IMR-90 (cell line): Measurements from ENCODE around the gene DMD. TPM values are rescaled to one million over a fixed set of nuclear protein-coding genes. Genes with fewer than 3 reads are reported as not detected.

ENCODE experiments used
- ATAC-seq: fragments of 200-7000 bp; cut with Tn5 transposase; 2 replicates; pipeline ENCODE4 v1.9.1; 2020; ENCODE audit warnings: low read depth, mild to moderate bottlenecking, moderate library complexity
- BruUV-seq: library from RNA; stranded (reverse); fragments of 400-500 nt; replicated peaks from 2 replicates; lab custom pipeline; 2021; lab: Mats Ljungman, UMichigan
- CTCF ChIA-PET: fragments of 300-600 bp; formaldehyde crosslinking; extraction: SDS; loops from one replicate; lab custom pipeline; 2021; ENCODE audit warnings: antibody characterized with exemption; lab: Yijun Ruan, JAX
- POLR2A ChIA-PET: fragments of 300-600 bp; sonication (Branson Sonifier 250); formaldehyde crosslinking; loops from one replicate; lab custom pipeline; 2022; ENCODE audit warnings: antibody characterized with exemption; ENCODE audit not compliant: unreplicated experiment; lab: Charles Lee
- DNase-seq: peaks from one replicate; pipeline ENCODE4 v3.0.0; 2013
- H2AFZ ChIP-seq: replicated peaks from 2 replicates; pipeline ENCODE3; 2013; ENCODE audit warnings: low read length, mild to moderate bottlenecking; ENCODE audit not compliant: poor library complexity
- H2AK5ac ChIP-seq: 2 replicates; pipeline ENCODE4 v1.6.1; 2013; ENCODE audit warnings: low read depth, low read length, inconsistent platforms
- H2AK9ac ChIP-seq: replicated peaks from 2 replicates; pipeline ENCODE3; 2013; ENCODE audit warnings: mild to moderate bottlenecking, low read depth, low read length, moderate library complexity; ENCODE audit not compliant: poor library complexity
- H2BK120ac ChIP-seq: 2 replicates; pipeline ENCODE4 v1.6.1; 2013; ENCODE audit warnings: low read depth, low read length, inconsistent platforms
- H2BK15ac ChIP-seq: 3 replicates; pipeline ENCODE4 v1.6.1; 2013; ENCODE audit warnings: low read depth, low read length, inconsistent platforms
- H2BK20ac ChIP-seq: 2 replicates; pipeline ENCODE4 v1.6.1; 2013; ENCODE audit warnings: low read depth, mild to moderate bottlenecking, inconsistent platforms, low read length, moderate library complexity
- H2BK5ac ChIP-seq: 2 replicates; pipeline ENCODE4 v1.6.1; 2013; ENCODE audit warnings: mild to moderate bottlenecking, low read depth, low read length, inconsistent platforms; ENCODE audit not compliant: poor library complexity, severe bottlenecking
- H3K14ac ChIP-seq: replicated peaks from 2 replicates; pipeline ENCODE4 v1.6.1; 2013; ENCODE audit warnings: low read depth, low read length, inconsistent platforms
- H3K18ac ChIP-seq: 2 replicates; pipeline ENCODE4 v1.6.1; 2013; ENCODE audit warnings: low read depth, low read length, control low read depth
- H3K23ac ChIP-seq: 2 replicates; pipeline ENCODE4 v1.6.1; 2013; ENCODE audit warnings: low read depth, low read length, inconsistent platforms
- H3K27ac ChIP-seq: 2 replicates; pipeline ENCODE4 v1.5.1; 2013; ENCODE audit warnings: mild to moderate bottlenecking, control low read depth, low read length; ENCODE audit not compliant: insufficient read depth
- H3K27me3 ChIP-seq: 2 replicates; pipeline ENCODE4 v1.6.1; 2013; ENCODE audit warnings: low read length; ENCODE audit not compliant: control insufficient read depth, insufficient read depth
- H3K36me3 ChIP-seq: 2 replicates; pipeline ENCODE4 v1.6.1; 2013; ENCODE audit warnings: low read length, mixed read lengths; ENCODE audit not compliant: control insufficient read depth, insufficient read depth
- H3K4ac ChIP-seq: 2 replicates; pipeline ENCODE4 v1.6.1; 2013; ENCODE audit warnings: low read depth, low read length, inconsistent platforms
- H3K4me1 ChIP-seq: 2 replicates; pipeline ENCODE4 v1.6.1; 2013; ENCODE audit warnings: low read length, mixed read lengths; ENCODE audit not compliant: control insufficient read depth, insufficient read depth
- H3K4me2 ChIP-seq: 2 replicates; pipeline ENCODE4 v1.6.1; 2013; ENCODE audit warnings: low read depth, mild to moderate bottlenecking, control low read depth, low read length, moderate library complexity
- H3K4me3 ChIP-seq: 2 replicates; pipeline ENCODE4 v1.5.1; 2013; ENCODE audit warnings: low read depth, mild to moderate bottlenecking, control low read depth, low read length, moderate library complexity; ENCODE audit not compliant: insufficient read depth
- H3K56ac ChIP-seq: 2 replicates; pipeline ENCODE4 v1.6.1; 2013; ENCODE audit warnings: low read length, inconsistent platforms; ENCODE audit not compliant: insufficient read depth; ENCODE audit errors: extremely low read depth
- H3K79me1 ChIP-seq, 2 experiments: 2 replicates each; pipeline ENCODE4 v1.6.1; 2013; ENCODE audit warnings: low read length in 2 of 2, inconsistent platforms in 1 of 2, low read depth in 1 of 2
- H3K9ac ChIP-seq: 2 replicates; pipeline ENCODE4 v1.6.1; 2013; ENCODE audit warnings: low read depth, low read length, control low read depth
- H3K9me1 ChIP-seq: 2 replicates; pipeline ENCODE4 v1.6.1; 2013; ENCODE audit warnings: low read length, inconsistent platforms; ENCODE audit not compliant: insufficient read depth
- H3K9me3 ChIP-seq: 2 replicates; pipeline ENCODE4 v1.6.1; 2013; ENCODE audit warnings: low read length; ENCODE audit not compliant: control insufficient read depth, insufficient read depth
- H4K20me1 ChIP-seq: 2 replicates; pipeline ENCODE4 v1.6.1; 2013; ENCODE audit warnings: low read length, inconsistent platforms; ENCODE audit not compliant: insufficient read depth
- H4K5ac ChIP-seq: 2 replicates; pipeline ENCODE4 v1.6.1; 2013; ENCODE audit warnings: mild to moderate bottlenecking, low read depth, low read length, control low read depth
- H4K8ac ChIP-seq, 2 experiments: 2 replicates each; pipeline ENCODE4 v1.6.1; 2013; ENCODE audit warnings: low read depth in 2 of 2, low read length in 2 of 2, control low read depth in 1 of 2, inconsistent platforms in 1 of 2
- H4K91ac ChIP-seq: 2 replicates; pipeline ENCODE4 v1.6.1; 2013; ENCODE audit warnings: low read depth, low read length, inconsistent platforms; ENCODE audit not compliant: insufficient read depth
- BHLHE40 ChIP-seq: fragments of 150-350 bp; IDR thresholded peaks from 2 replicates; pipeline ENCODE4 v1.6.1; 2016; ENCODE audit warnings: mild to moderate bottlenecking, low read depth, low read length
- CHD1 ChIP-seq: IDR thresholded peaks from 2 replicates; pipeline ENCODE4 v1.6.1; 2012; ENCODE audit warnings: low read depth, low read length, improper control_type of control experiment
- FOS ChIP-seq: fragments of 150-350 bp; IDR thresholded peaks from 2 replicates; pipeline ENCODE4 v1.6.1; 2016; ENCODE audit warnings: low read depth, low read length
- MAFK ChIP-seq: IDR thresholded peaks from 2 replicates; pipeline ENCODE4 v1.6.1; 2012; ENCODE audit warnings: low read depth, low read length, improper control_type of control experiment
- MAZ ChIP-seq: IDR thresholded peaks from 2 replicates; pipeline ENCODE4 v1.6.1; 2012; ENCODE audit warnings: low read depth, mild to moderate bottlenecking, low read length, improper control_type of control experiment, moderate library complexity, borderline replicate concordance
- MXI1 ChIP-seq: IDR thresholded peaks from 2 replicates; pipeline ENCODE4 v1.6.1; 2012; ENCODE audit warnings: low read depth, mild to moderate bottlenecking, low read length, moderate library complexity, borderline replicate concordance
- NFE2L2 ChIP-seq: fragments of 150-350 bp; IDR thresholded peaks from 2 replicates; pipeline ENCODE4 v1.6.1; 2016; ENCODE audit warnings: low read depth, mild to moderate bottlenecking, low read length
- POLR2A ChIP-seq: IDR thresholded peaks from 2 replicates; pipeline ENCODE4 v1.6.1; 2012; ENCODE audit warnings: mild to moderate bottlenecking, low read depth, low read length
- RAD21 ChIP-seq: IDR thresholded peaks from 2 replicates; pipeline ENCODE4 v1.6.1; 2012; ENCODE audit warnings: low read length, improper control_type of control experiment
- RCOR1 ChIP-seq: IDR thresholded peaks from 2 replicates; pipeline ENCODE4 v1.6.1; 2012; ENCODE audit warnings: mild to moderate bottlenecking, low read length, improper control_type of control experiment; ENCODE audit not compliant: insufficient replicate concordance
- SMC3 ChIP-seq: fragments of 150-350 bp; IDR thresholded peaks from 2 replicates; pipeline ENCODE4 v1.6.1; 2016; ENCODE audit warnings: low read depth, mild to moderate bottlenecking, antibody characterized with exemption, low read length, moderate library complexity
- WGBS, 2 experiments: methylation state at CpG; one replicate each; pipeline versions ENCODE4 v1.1.5 to v1.1.7; 2013; ENCODE audit warnings: missing lambda C conversion rate in 2 of 2; ENCODE audit not compliant: insufficient read length in 1 of 2; ENCODE audit errors: extremely low coverage in 2 of 2; 5-methylcytosine and 5-hydroxymethylcytosine counted together
- dilution Hi-C: fragments of 300-500 bp; cut with HindIII; formaldehyde crosslinking; loops from one replicate; pipeline ENCODE4 v1.14.3; 2018; ENCODE audit warnings: low sequenced_read_pairs; ENCODE audit not compliant: unreplicated experiment
- in situ Hi-C: fragments of 300-500 bp; cut with MboI; formaldehyde crosslinking; loops from 3 replicates; pipeline ENCODE4 v1.14.3; 2019; ENCODE audit warnings: low sequenced_read_pairs, inconsistent platforms, mixed read lengths
- intact Hi-C: fragments of 100-400 bp; cut with micrococcal nuclease; formaldehyde crosslinking; loops from 2 replicates; pipeline ENCODE4 v1.10.0; 2022
- polyA plus RNA-seq, 3 experiments: library from polyadenylated mRNA; depleted of rRNA; stranded (reverse); fragments of >200 nt; gene quantifications; 2 replicates each; pipeline ENCODE4 v1.2.3, GENCODE V29; 2012; ENCODE audit warnings: low replicate concordance in 1 of 3
- total RNA-seq: library from RNA; depleted of rRNA; stranded (reverse); fragments of >200 nt; gene quantifications from 2 replicates; pipeline ENCODE4 v1.2.3, GENCODE V29; 2012
- TF ChIP-seq, protein P1 (sequence below): fragments of 150-350 bp; IDR thresholded peaks from 2 replicates; pipeline ENCODE4 v1.6.1; 2016; ENCODE audit warnings: low read depth, mild to moderate bottlenecking, low read length, moderate library complexity, borderline replicate concordance
- TF ChIP-seq, protein P2 (sequence below): fragments of 150-350 bp; IDR thresholded peaks from 2 replicates; pipeline ENCODE4 v1.6.1; 2017; ENCODE audit warnings: mild to moderate bottlenecking, antibody characterized with exemption, low read length, low read depth

DMD gene
- total and polyA plus RNA-seq, 2 of the 4 experiments (the other 2 are of a cell fraction): 6.6 to 11.8 TPM

DNA sequence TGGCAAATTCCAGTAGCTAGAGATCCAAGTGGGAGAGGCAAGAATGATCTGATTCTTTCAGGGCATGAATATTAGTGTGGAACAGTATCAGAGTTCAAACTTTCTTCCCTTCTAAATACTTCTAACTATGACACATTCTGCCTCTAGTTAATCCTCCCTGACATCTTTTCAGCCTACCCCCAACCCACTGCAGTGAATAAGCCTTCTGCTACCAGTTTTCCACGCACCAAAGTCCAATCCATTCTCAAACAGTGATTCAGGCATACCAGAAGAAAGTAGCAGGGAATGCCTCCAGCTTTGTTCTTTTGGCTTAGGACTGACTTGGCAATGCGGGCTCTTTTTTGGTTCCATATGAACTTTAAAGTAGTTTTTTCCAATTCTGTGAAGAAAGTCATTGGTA, 1984.1 kb downstream of the DMD start:
- WGBS, 2 experiments: no CpG with 5 or more reads among the region's 2 CpGs
- Histone ChIP-seq H3K9me3 (no peaks in the 10 kb centered on the region), H3K9me1 (no peaks in the 10 kb centered on the region), H2BK20ac (no peak overlapping the region; the same call in 1 of the 2 replicates), H2BK5ac (no peak overlapping the region), H3K4ac (no peak overlapping the region), H4K20me1 (no peaks in the 10 kb centered on the region), H3K36me3 (no peaks in the 10 kb centered on the region), H2AK5ac (no peak overlapping the region), H3K56ac (no peak overlapping the region), H2AFZ (no peak overlapping the region), H4K8ac (no peak overlapping the region), H3K79me1 (no peaks in the 10 kb centered on the region), H3K9ac (no peak overlapping the region), H3K4me3 (no peak overlapping the region), H3K23ac (no peak overlapping the region), H3K14ac (0 out of 2 replicates have a peak overlapping the region, but pooled peaks have one; percentile 28), H2BK15ac (no peak overlapping the region), H2BK120ac (no peak overlapping the region), H3K27me3 (no peaks in the 10 kb centered on the region), H3K18ac (no peak overlapping the region), H3K4me2 (no peak overlapping the region), H4K91ac (no peak overlapping the region), H3K27ac (no peak overlapping the region), H4K5ac (no peak overlapping the region), H3K4me1 (no peaks in the 10 kb centered on the region), H2AK9ac (no peak overlapping the region)
- DNase-seq (peak; percentile 76), ATAC-seq (peak; percentile 41; the same call in 1 of the 2 replicates)
- intact Hi-C loops (no loop called here), in situ Hi-C loops (no loop called here), dilution Hi-C loops (no loop called here)
- POLR2A ChIA-PET: no interaction called here
- TF ChIP-seq, protein P1, sequence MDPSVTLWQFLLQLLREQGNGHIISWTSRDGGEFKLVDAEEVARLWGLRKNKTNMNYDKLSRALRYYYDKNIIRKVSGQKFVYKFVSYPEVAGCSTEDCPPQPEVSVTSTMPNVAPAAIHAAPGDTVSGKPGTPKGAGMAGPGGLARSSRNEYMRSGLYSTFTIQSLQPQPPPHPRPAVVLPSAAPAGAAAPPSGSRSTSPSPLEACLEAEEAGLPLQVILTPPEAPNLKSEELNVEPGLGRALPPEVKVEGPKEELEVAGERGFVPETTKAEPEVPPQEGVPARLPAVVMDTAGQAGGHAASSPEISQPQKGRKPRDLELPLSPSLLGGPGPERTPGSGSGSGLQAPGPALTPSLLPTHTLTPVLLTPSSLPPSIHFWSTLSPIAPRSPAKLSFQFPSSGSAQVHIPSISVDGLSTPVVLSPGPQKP: no peak
- TF ChIP-seq NFE2L2 (no peak), RCOR1 (no peak), MAFK (no peak), RAD21 (no peak), FOS (no peak), MXI1 (no peak), MAZ (no peak), CHD1 (no peak), POLR2A (no peak), BHLHE40 (no peak), SMC3 (no peak)
- TF ChIP-seq, protein P2, sequence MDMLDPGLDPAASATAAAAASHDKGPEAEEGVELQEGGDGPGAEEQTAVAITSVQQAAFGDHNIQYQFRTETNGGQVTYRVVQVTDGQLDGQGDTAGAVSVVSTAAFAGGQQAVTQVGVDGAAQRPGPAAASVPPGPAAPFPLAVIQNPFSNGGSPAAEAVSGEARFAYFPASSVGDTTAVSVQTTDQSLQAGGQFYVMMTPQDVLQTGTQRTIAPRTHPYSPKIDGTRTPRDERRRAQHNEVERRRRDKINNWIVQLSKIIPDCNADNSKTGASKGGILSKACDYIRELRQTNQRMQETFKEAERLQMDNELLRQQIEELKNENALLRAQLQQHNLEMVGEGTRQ: no peak
- no TSS peak for BruUV-seq
- CTCF ChIA-PET: no interaction called here
